GM12878 (cell line): ENCODE data around the gene ZBED1. TPM values are rescaled to one million over a fixed set of nuclear protein-coding genes. Genes with fewer than 3 reads are reported as not detected.

Source experiments
- ATAC-seq: fragments of 200-7000 bp; cut with Tn5 transposase; 3 replicates; pipeline ENCODE4 v1.9.1; 2020; ENCODE audit warnings: mild to moderate bottlenecking, moderate library complexity
- BruUV-seq: library from RNA; stranded (reverse); fragments of 400-500 nt; replicated peaks from 2 replicates; lab custom pipeline; 2021; lab: Mats Ljungman, UMichigan
- CTCF ChIA-PET: fragments of 300-600 bp; sonication (Branson Sonifier 250); formaldehyde crosslinking; extraction: SDS; loops from one replicate; lab custom pipeline; 2021; ENCODE audit warnings: inconsistent platforms; lab: Yijun Ruan, JAX
- POLR2A ChIA-PET: fragments of 350-600 bp; formaldehyde crosslinking; extraction: SDS; loops from one replicate; lab custom pipeline; 2021; ENCODE audit warnings: inconsistent platforms; lab: Charles Lee
- RAD21 ChIA-PET: fragments of 300-600 bp; sonication (Branson Sonifier 250); formaldehyde crosslinking; loops from one replicate; lab custom pipeline; 2023; ENCODE audit warnings: antibody characterized with exemption; ENCODE audit not compliant: unreplicated experiment; lab: Charles Lee
- SMC1A ChIA-PET: fragments of 300-600 bp; sonication (Branson Sonifier 250); formaldehyde crosslinking; loops from one replicate; lab custom pipeline; 2023; ENCODE audit not compliant: unreplicated experiment, uncharacterized antibody; lab: Charles Lee
- DNase-seq: peaks from one replicate; pipeline ENCODE4 v3.0.0-alpha.2; 2011; ENCODE audit warnings: low read depth, low spot score
- FAIRE-seq: peaks from 3 replicates; lab custom pipeline; 2011; peaks lifted over from hg19 to GRCh38; lab: Jason Lieb, UNC
- H2AFZ ChIP-seq: 2 replicates; pipeline ENCODE4 v1.6.0; 2011; ENCODE audit warnings: low read depth, low read length, control low read depth; ENCODE audit not compliant: control insufficient read depth
- H3K27ac ChIP-seq: 2 replicates; pipeline ENCODE4 v1.5.1; 2011; ENCODE audit warnings: control low read depth; ENCODE audit not compliant: control insufficient read depth, insufficient read depth
- H3K27me3 ChIP-seq, 2 experiments: replicated peaks in 1 of 2; 2 replicates each; pipeline versions ENCODE4 v1.6.0 to v1.6.1; 2011; ENCODE audit warnings: low read length in 1 of 2; ENCODE audit not compliant: control insufficient read depth in 2 of 2, insufficient read depth in 2 of 2
- H3K36me3 ChIP-seq, 2 experiments: 2 replicates each; pipeline ENCODE4 v1.5.1; 2011; ENCODE audit warnings: low read length in 1 of 2; ENCODE audit not compliant: control insufficient read depth in 2 of 2, insufficient read depth in 2 of 2
- H3K4me1 ChIP-seq: 2 replicates; pipeline ENCODE4 v1.6.1; 2011; ENCODE audit warnings: mild to moderate bottlenecking, low read length, moderate library complexity, mixed read lengths; ENCODE audit not compliant: control insufficient read depth, insufficient read depth
- H3K4me2 ChIP-seq: 2 replicates; pipeline ENCODE4 v1.6.0; 2011; ENCODE audit warnings: control low read depth; ENCODE audit not compliant: control insufficient read depth, insufficient read depth
- H3K4me3 ChIP-seq: fragments of 200-600 bp; sonication (generic); 2 replicates; pipeline ENCODE4 v1.5.1; 2016
- H3K79me2 ChIP-seq: 2 replicates; pipeline ENCODE4 v1.6.0; 2011; ENCODE audit warnings: low read length; ENCODE audit not compliant: control insufficient read depth, insufficient read depth
- H3K9ac ChIP-seq: 2 replicates; pipeline ENCODE4 v1.8.0; 2011; ENCODE audit warnings: low read length, control low read depth, mixed read lengths; ENCODE audit not compliant: control insufficient read depth, insufficient read depth
- H3K9me3 ChIP-seq: replicated peaks from 3 replicates; pipeline ENCODE4 v1.5.1; 2011; ENCODE audit warnings: mild to moderate bottlenecking, low read length; ENCODE audit not compliant: control insufficient read depth, insufficient read depth
- H4K20me1 ChIP-seq: 2 replicates; pipeline ENCODE4 v1.6.0; 2011; ENCODE audit not compliant: control insufficient read depth, insufficient read depth
- ATF3 ChIP-seq: IDR thresholded peaks from 2 replicates; pipeline ENCODE4 v1.6.1; 2011; ENCODE audit warnings: low read depth, mild to moderate bottlenecking, low read length, moderate library complexity, borderline replicate concordance; ENCODE audit errors: extremely low read depth
- CEBPB ChIP-seq, 2 experiments: fragments of 150-350 bp in 1 of 2; IDR thresholded peaks; 2 replicates each; pipeline ENCODE4 v1.6.1; 2012 to 2014; ENCODE audit warnings: low read depth in 2 of 2, low read length in 2 of 2, borderline replicate concordance in 1 of 2, inconsistent platforms in 1 of 2
- CEBPZ ChIP-seq: fragments of 150-350 bp; IDR thresholded peaks from 2 replicates; pipeline ENCODE4 v1.6.1; 2016; ENCODE audit warnings: low read depth, low read length
- EP300 ChIP-seq, 2 experiments: fragments of 150-350 bp in 1 of 2; IDR thresholded peaks; 2 replicates each; pipeline ENCODE4 v1.6.1; 2011 to 2012; ENCODE audit warnings: low read depth in 2 of 2, low read length in 2 of 2, borderline replicate concordance in 1 of 2, improper control_type of control experiment in 1 of 2, inconsistent platforms in 1 of 2; ENCODE audit not compliant: control insufficient read depth in 1 of 2
- FOS ChIP-seq: IDR thresholded peaks from 3 replicates; pipeline ENCODE4 v1.6.1; 2011; ENCODE audit warnings: borderline replicate concordance; ENCODE audit not compliant: insufficient read length; ENCODE audit errors: extremely low read depth
- HCFC1 ChIP-seq: fragments of 150-350 bp; IDR thresholded peaks from 2 replicates; pipeline ENCODE4 v1.6.1; 2014; ENCODE audit warnings: low read length
- HDAC6 ChIP-seq: fragments of 200-600 bp; sonication (generic); IDR thresholded peaks from one replicate; pipeline ENCODE4 v1.8.0; 2017; ENCODE audit warnings: antibody characterized with exemption; ENCODE audit not compliant: unreplicated experiment
- HDGF ChIP-seq: fragments of 450-650 bp; IDR thresholded peaks from 2 replicates; pipeline ENCODE4 v1.6.1; 2016; ENCODE audit warnings: antibody characterized with exemption
- JUNB ChIP-seq: IDR thresholded peaks from 2 replicates; pipeline ENCODE4 v1.6.1; 2016; ENCODE audit warnings: antibody characterized with exemption, mild to moderate bottlenecking
- NBN ChIP-seq: fragments of 450-650 bp; IDR thresholded peaks from 2 replicates; pipeline ENCODE4 v1.6.1; 2016
- NKRF ChIP-seq: fragments of 450-650 bp; conservative IDR thresholded peaks from 2 replicates; pipeline ENCODE4 v1.6.1; 2017; ENCODE audit warnings: mild to moderate bottlenecking, moderate library complexity
- POLR2AphosphoS2 ChIP-seq: IDR thresholded peaks from 2 replicates; pipeline ENCODE4 v1.6.1; 2011; ENCODE audit warnings: low read depth, mild to moderate bottlenecking, low read length, improper control_type of control experiment, moderate library complexity
- POLR2AphosphoS5 ChIP-seq: IDR thresholded peaks from 2 replicates; pipeline ENCODE4 v1.6.1; 2011; ENCODE audit warnings: mild to moderate bottlenecking, low read length, inconsistent platforms
- RCOR1 ChIP-seq: conservative IDR thresholded peaks from 2 replicates; pipeline ENCODE4 v1.6.1; 2012; ENCODE audit warnings: low read depth, low read length, improper control_type of control experiment
- RUNX3 ChIP-seq: IDR thresholded peaks from 2 replicates; pipeline ENCODE4 v1.6.1; 2012; ENCODE audit warnings: low read length, inconsistent platforms
- SMARCA5 ChIP-seq: fragments of 450-650 bp; IDR thresholded peaks from 2 replicates; pipeline ENCODE4 v1.6.1; 2017; ENCODE audit warnings: mild to moderate bottlenecking
- SMC3 ChIP-seq: IDR thresholded peaks from 2 replicates; pipeline ENCODE4 v1.6.1; 2011; ENCODE audit warnings: low read length, improper control_type of control experiment, borderline replicate concordance
- WGBS: methylation state at CpG from one replicate; pipeline ENCODE4 v1.1.6; 2016; ENCODE audit warnings: low lambda C conversion rate; ENCODE audit not compliant: insufficient replicate concordance, insufficient coverage; ENCODE audit errors: missing lambda C conversion rate; 5-methylcytosine and 5-hydroxymethylcytosine counted together
- in situ Hi-C: fragments of 300-500 bp; cut with MboI; formaldehyde crosslinking; loops from 9 replicates; pipeline ENCODE4 v1.14.3; 2018; ENCODE audit warnings: mixed read lengths
- intact Hi-C: fragments of 100-400 bp; cut with micrococcal nuclease; formaldehyde crosslinking; loops from one replicate; pipeline ENCODE4 v1.14.2; 2022; ENCODE audit not compliant: unreplicated experiment
- polyA plus RNA-seq, 11 experiments: library from polyadenylated mRNA; depleted of rRNA in 4 of 11; unstranded in 6 of 11; stranded (reverse) in 5 of 11; fragments of >200 nt; fragmentation: Nextera tagmentation in 4 of 11; fragmentation: Illumina TruSeq in 1 of 11; extraction: Ambion mirVana in 4 of 11; extraction: Trizol in 1 of 11; gene quantifications; 1 replicate in 1 of 11; 2 replicates in 10 of 11; pipeline versions ENCODE4 v1.2.1 to v1.2.3, GENCODE V29; 2011 to 2016; ENCODE audit warnings: inconsistent platforms in 2 of 11, missing spikeins in 2 of 11, low read depth in 1 of 11
- total RNA-seq, 4 experiments: library from RNA; depleted of rRNA in 3 of 4; stranded (reverse); fragments of >200 nt in 3 of 4; fragmentation: Illumina TruSeq in 1 of 4; extraction: Trizol in 1 of 4; gene quantifications; 2 replicates each; pipeline versions ENCODE4 v1.2.1 to v1.2.3, GENCODE V29; 2013 to 2021

ZBED1 gene
- total and polyA plus RNA-seq, 10 of the 15 experiments (the other 5 are each of a cell fraction or from before 2014, with no cell fraction given): 1.9 to 75.5 (median 40.5) TPM

- H3K9ac ChIP-seq: peak overlapping the region; percentile 94
- no TSS peak for BruUV-seq
Observed at GRCh38 chrX:2499507-2499906, 1.3 kb downstream of the ZBED1 start.

More at GRCh38 chrX:2499507-2499906, 1.3 kb downstream of the ZBED1 start:
- FAIRE-seq (no peak), DNase-seq (no peak), ATAC-seq (no peak)
- SMC1A ChIA-PET: no interaction called here
- Histone ChIP-seq H3K27ac (peak overlapping the region; percentile 88), H4K20me1 (no peaks in the 10 kb centered on the region), H3K27me3 (no peaks in the 10 kb centered on the region), H3K9me3 (no peaks in the 10 kb centered on the region; the same call in 2 of the 3 replicates), H3K4me3 (peak overlapping the region; percentile 90), H3K4me1 (peaks cover 15% of the 10 kb centered on the region), H3K36me3 (peaks cover 3 to 6% of the 10 kb centered on the region in 2 experiments; a peak in 2 of 4 replicates), H2AFZ (no peak overlapping the region), H3K79me2 (peaks cover 50% of the 10 kb centered on the region), H3K4me2 (peak overlapping the region; percentile 86)
- 65% methylated on average over 8 of the region's 8 CpGs for WGBS
- intact Hi-C loops (loop anchor here (2.0 to 5.0 kb wide), 2 partner anchors 87 to 837 kb away; no protein-coding TSS in a partner anchor), in situ Hi-C loops (no loop called here)
- POLR2A ChIA-PET: no interaction called here
- CTCF ChIA-PET: no interaction called here
- TF ChIP-seq CEBPB (IDR thresholded peaks at IDR 0.05; ENCODE audit: borderline replicate concordance in 1 of 2, low read depth in 2 of 2, low read length in 2 of 2) (no peak), EP300 (IDR thresholded peaks at IDR 0.05; ENCODE audit: borderline replicate concordance in 1 of 2, control insufficient read depth in 1 of 2, low read depth in 2 of 2, low read length in 2 of 2) (no peak), HDAC6 (no peak), RCOR1 (no peak), ATF3 (no peak), SMARCA5 (no peak), CEBPZ (no peak), SMC3 (no peak), RUNX3 (no peak), POLR2AphosphoS5 (no peak), NBN (no peak), HDGF (no peak), POLR2AphosphoS2 (no peak), FOS (no peak), JUNB (no peak), HCFC1 (no peak), NKRF (no peak)
- RAD21 ChIA-PET: no interaction called here
